Measurements from ENCODE around the gene KRTAP12-1. TPM values are rescaled to one million over a fixed set of nuclear protein-coding genes. Genes with fewer than 3 reads are reported as not detected.
"Not testable (repeated sequence)": the region's sequence is repeated elsewhere in the genome, so short reads cannot be mapped to it uniquely, and the experiment has no call there.

KRTAP12-1 gene
- total RNA-seq, 2 experiments from 2014 or later = not detected

DNA sequence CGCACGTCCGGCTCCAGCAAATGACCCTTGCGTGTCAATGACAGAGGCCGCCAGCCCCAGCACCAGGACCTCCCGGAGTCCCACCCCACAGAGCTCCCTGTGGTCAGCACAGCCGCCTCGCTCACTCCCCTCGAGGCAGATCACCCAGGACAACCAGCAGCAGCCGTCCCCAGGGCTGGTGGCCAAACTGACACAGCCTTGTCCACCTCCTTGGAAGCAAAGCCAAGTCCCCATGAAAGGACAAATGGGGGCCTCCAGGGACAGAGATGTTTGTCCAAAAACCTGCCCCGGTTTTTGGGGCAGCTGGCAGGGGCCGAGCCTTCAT, 42.7 kb downstream of the KRTAP12-1 start:
- BruUV-seq (replicated peaks) = no TSS peak
- H3K4me2 ChIP-seq (ENCODE audit: low read length) = no peak overlapping the region
- no peaks in the 10 kb centered on the region for H3K4me1 ChIP-seq (ENCODE audit: insufficient read depth, low read length, poor library complexity, severe bottlenecking)
- H3K9me2 ChIP-seq (ENCODE audit: insufficient read depth, low read length) = no peaks in the 10 kb centered on the region
- TF ChIP-seq EZH2phosphoT487 (IDR thresholded peaks at IDR 0.05; ENCODE audit: borderline replicate concordance, low read depth, low read length) = no peak
- no peak for TF ChIP-seq CTCF (conservative IDR thresholded peaks at IDR 0.05; ENCODE audit: low read length)
- H3K36me3 ChIP-seq (ENCODE audit: insufficient read depth, low read length) = no peaks in the 10 kb centered on the region
- ChIA-PET CTCF (ENCODE audit: unreplicated experiment) (no interaction called here), POLR2A (no interaction called here)
- no peaks in the 10 kb centered on the region for H3K9me3 ChIP-seq (ENCODE audit: low read length)
- H2AFZ ChIP-seq (ENCODE audit: low read length) = no peak overlapping the region
- no peaks in the 10 kb centered on the region for H3K79me2 ChIP-seq (ENCODE audit: insufficient read depth, low read depth, low read length)
- DNase-seq (ENCODE audit: low spot score) = no peak
- no peak overlapping the region for H3K27ac ChIP-seq (ENCODE audit: low read depth, low read length, poor library complexity, severe bottlenecking)
- intact Hi-C loops (cut with micrococcal nuclease; ENCODE audit: unreplicated experiment) = no loop called here
- no peaks in the 10 kb centered on the region for H4K20me1 ChIP-seq (ENCODE audit: insufficient read depth, low read length)
- no peak overlapping the region for H3K4me3 ChIP-seq (ENCODE audit: low read depth, low read length, poor library complexity, severe bottlenecking)

DNA sequence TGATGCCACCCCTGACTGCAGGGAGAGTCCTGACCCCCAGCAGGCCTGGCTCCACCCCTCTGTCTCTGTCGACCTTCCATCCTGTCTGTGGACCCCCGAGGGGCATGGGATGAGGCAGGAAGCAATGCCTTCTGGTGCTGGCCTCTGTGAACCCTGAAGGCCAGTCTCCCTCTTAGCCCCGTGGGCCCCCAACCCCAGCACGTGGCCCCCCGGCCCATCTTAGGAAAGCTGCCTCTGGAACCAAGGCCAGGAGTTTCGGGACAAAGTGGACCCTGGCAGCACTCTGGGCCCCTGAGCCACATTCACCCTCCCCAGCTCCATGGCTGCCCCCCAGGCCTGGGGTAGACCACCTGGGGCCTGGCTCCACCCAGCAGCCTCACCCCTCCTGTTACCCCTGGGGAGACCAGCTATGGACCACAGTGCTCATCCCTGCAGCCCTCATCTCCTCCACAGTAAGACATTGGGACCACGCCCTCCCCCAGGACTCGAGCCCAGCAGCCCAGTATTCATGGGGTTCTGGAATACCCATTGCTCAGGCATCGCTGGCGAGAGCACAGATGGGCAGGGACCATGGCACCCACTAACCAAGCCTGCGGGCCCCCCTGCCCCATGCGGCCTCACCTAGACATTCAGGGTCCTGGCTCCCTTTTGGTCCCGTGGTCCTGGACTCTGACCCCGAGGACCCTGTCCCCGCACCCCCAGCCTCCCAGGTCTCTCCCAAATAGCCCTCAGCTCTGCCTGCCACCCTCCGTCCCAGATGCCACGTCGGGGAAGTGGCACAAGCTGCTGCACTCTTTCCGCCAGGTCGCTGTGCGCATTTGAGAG, 43.2 kb downstream of the KRTAP12-1 start:
- H3K9me3 ChIP-seq (ENCODE audit: low read length); H3K4me1 ChIP-seq (ENCODE audit: insufficient read depth, low read length, poor library complexity, severe bottlenecking); CTCF ChIA-PET (ENCODE audit: unreplicated experiment); POLR2A ChIA-PET; H4K20me1 ChIP-seq (ENCODE audit: insufficient read depth, low read length); H3K36me3 ChIP-seq (ENCODE audit: insufficient read depth, low read length); H3K27ac ChIP-seq (ENCODE audit: low read depth, low read length, poor library complexity, severe bottlenecking); H3K79me2 ChIP-seq (ENCODE audit: insufficient read depth, low read depth, low read length); H3K4me3 ChIP-seq (ENCODE audit: low read depth, low read length, poor library complexity, severe bottlenecking); BruUV-seq (replicated peaks); H3K9me2 ChIP-seq (ENCODE audit: insufficient read depth, low read length); H2AFZ ChIP-seq (ENCODE audit: low read length); DNase-seq (ENCODE audit: low spot score); intact Hi-C loops (cut with micrococcal nuclease; ENCODE audit: unreplicated experiment); H3K4me2 ChIP-seq (ENCODE audit: low read length): not testable (repeated sequence)

- H3K4me2 ChIP-seq (ENCODE audit: low read length); CTCF ChIA-PET (ENCODE audit: unreplicated experiment); intact Hi-C loops (cut with micrococcal nuclease; ENCODE audit: unreplicated experiment); H3K4me1 ChIP-seq (ENCODE audit: insufficient read depth, low read length, poor library complexity, severe bottlenecking); DNase-seq (ENCODE audit: low spot score); POLR2A ChIA-PET; H2AFZ ChIP-seq (ENCODE audit: low read length); H4K20me1 ChIP-seq (ENCODE audit: insufficient read depth, low read length); H3K79me2 ChIP-seq (ENCODE audit: insufficient read depth, low read depth, low read length); H3K9me3 ChIP-seq (ENCODE audit: low read length); H3K27ac ChIP-seq (ENCODE audit: low read depth, low read length, poor library complexity, severe bottlenecking); H3K4me3 ChIP-seq (ENCODE audit: low read depth, low read length, poor library complexity, severe bottlenecking); BruUV-seq (replicated peaks); H3K36me3 ChIP-seq (ENCODE audit: insufficient read depth, low read length); H3K9me2 ChIP-seq (ENCODE audit: insufficient read depth, low read length): not testable (repeated sequence)
Measured at GRCh38 chr21:44637851-44638348, 44.1 kb downstream of the KRTAP12-1 start.

Data from OCI-LY7 (cell line).